ENCODE measurements around the gene PAX6.

The PAX6 gene

GRCh38 chr11:31796499-31797189 lies 14.5 kb downstream of the PAX6 start:
- DNase-seq = no peak

GRCh38 chr11:31795706-31796498 lies 15.2 kb downstream of the PAX6 start:
- no peak for DNase-seq

GRCh38 chr11:31794548-31794947 lies 16.6 kb downstream of the PAX6 start:
- DNase-seq = no peak

- no peak for DNase-seq
These were observed 17.9 kb downstream of the PAX6 start for GRCh38 chr11:31793264-31793663.

- no peak for DNase-seq
These were observed 18.7 kb downstream of the PAX6 start for GRCh38 chr11:31792456-31792855.

- no peak for DNase-seq
These were observed 19.1 kb downstream of the PAX6 start for GRCh38 chr11:31792036-31792435.

GRCh38 chr11:31790649-31791048 lies 20.5 kb downstream of the PAX6 start:
- no peak for DNase-seq

- DNase-seq = no peak
These were observed 23.0 kb downstream of the PAX6 start for GRCh38 chr11:31788085-31788484.

- DNase-seq = no peak
These were observed 24.0 kb downstream of the PAX6 start for GRCh38 chr11:31786996-31787685.

- no peak for DNase-seq
These were observed 26.5 kb downstream of the PAX6 start for GRCh38 chr11:31784611-31785010.

GRCh38 chr11:31783252-31783651 lies 27.9 kb downstream of the PAX6 start:
- DNase-seq = no peak

- DNase-seq = no peak
These were observed 28.9 kb downstream of the PAX6 start for GRCh38 chr11:31782257-31782656.

- no peak for DNase-seq
These were observed 30.6 kb downstream of the PAX6 start for GRCh38 chr11:31780480-31780971.

GRCh38 chr11:31780078-31780477 lies 31.0 kb downstream of the PAX6 start:
- DNase-seq = no peak

- no peak for DNase-seq
These were observed 31.7 kb downstream of the PAX6 start for GRCh38 chr11:31779374-31779791.

- no peak for DNase-seq
These were observed 38.7 kb downstream of the PAX6 start for GRCh38 chr11:31772412-31772811.

GRCh38 chr11:31770011-31770700 lies 41.0 kb downstream of the PAX6 start:
- DNase-seq = no peak

GRCh38 chr11:31768749-31769640 lies 42.1 kb downstream of the PAX6 start:
- no peak for DNase-seq

- no peak for DNase-seq
These were observed 43.4 kb downstream of the PAX6 start for GRCh38 chr11:31767685-31768084.

GRCh38 chr11:31767066-31767465 lies 44.1 kb downstream of the PAX6 start:
- DNase-seq = no peak

GRCh38 chr11:31764766-31765165 lies 46.4 kb downstream of the PAX6 start:
- DNase-seq = no peak

GRCh38 chr11:31764261-31764660 lies 46.9 kb downstream of the PAX6 start:
- DNase-seq = no peak

All from NCI-H748 treated with DMSO at 0.1 percent for 48 hours (cell line).